GM18909 (cell line): ENCODE data around the gene KSR1.

Source experiments
- ATAC-seq: cut with Tn5 transposase; IDR thresholded peaks from one replicate; pipeline ENCODE4 v1.9.1; 2021; ENCODE audit warnings: mild to moderate bottlenecking; ENCODE audit not compliant: unreplicated experiment, poor library complexity

KSR1 gene

GRCh38 chr17:27529230-27529796 is 73.1 kb downstream of the KSR1 start:
- ATAC-seq: no peak

- peak; percentile 57 for ATAC-seq
Observed at GRCh38 chr17:27530764-27531391, 74.6 kb downstream of the KSR1 start.

GRCh38 chr17:27531469-27531961 is 75.3 kb downstream of the KSR1 start:
- peak; percentile 41 for ATAC-seq

GRCh38 chr17:27532269-27533263 is 76.3 kb downstream of the KSR1 start:
- no peak for ATAC-seq

- ATAC-seq: no peak
Observed at GRCh38 chr17:27533874-27534815, 77.9 kb downstream of the KSR1 start.

GRCh38 chr17:27535178-27535928 is 79.1 kb downstream of the KSR1 start:
- no peak for ATAC-seq

GRCh38 chr17:27535975-27536374 is 79.7 kb downstream of the KSR1 start:
- ATAC-seq: no peak

GRCh38 chr17:27536781-27537180 is 80.5 kb downstream of the KSR1 start:
- ATAC-seq: no peak

GRCh38 chr17:27538156-27538955 is 82.1 kb downstream of the KSR1 start:
- no peak for ATAC-seq

GRCh38 chr17:27539152-27539551 is 82.9 kb downstream of the KSR1 start:
- no peak for ATAC-seq

GRCh38 chr17:27539794-27540317 is 83.6 kb downstream of the KSR1 start:
- no peak for ATAC-seq

GRCh38 chr17:27540318-27541101 is 84.3 kb downstream of the KSR1 start:
- no peak for ATAC-seq

GRCh38 chr17:27541301-27542023 is 85.2 kb downstream of the KSR1 start:
- no peak for ATAC-seq

GRCh38 chr17:27542841-27543463 is 86.7 kb downstream of the KSR1 start:
- ATAC-seq: no peak

GRCh38 chr17:27543464-27543856 is 87.2 kb downstream of the KSR1 start:
- ATAC-seq: no peak

GRCh38 chr17:27543958-27544349 is 87.7 kb downstream of the KSR1 start:
- no peak for ATAC-seq
